Measurements from ENCODE around the gene SMCHD1. TPM values are rescaled to one million over a fixed set of nuclear protein-coding genes. Genes with fewer than 3 reads are reported as not detected.

SMCHD1 gene
- total RNA-seq, 1 donor from 2014 or later: 28.3 TPM

DNA sequence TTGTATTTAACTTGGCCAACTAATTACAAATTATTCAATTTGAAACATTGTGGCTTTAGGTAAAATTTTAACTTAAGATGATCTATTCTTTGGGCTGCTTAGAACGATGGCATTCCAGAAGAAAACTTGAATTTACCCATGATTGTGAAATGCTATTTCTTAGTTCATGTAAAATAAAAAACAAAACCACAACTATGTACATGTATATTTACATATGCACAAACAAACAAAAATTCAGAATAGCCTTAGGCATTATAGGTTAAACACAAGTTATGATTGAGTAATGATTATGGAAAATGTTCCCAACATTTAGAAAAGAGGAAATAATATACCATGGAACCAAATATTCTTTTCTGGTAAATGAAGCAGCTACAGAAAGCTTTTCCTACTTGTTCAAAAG is 3.5 kb upstream of the SMCHD1 start:
- TF ChIP-seq, protein P1, sequence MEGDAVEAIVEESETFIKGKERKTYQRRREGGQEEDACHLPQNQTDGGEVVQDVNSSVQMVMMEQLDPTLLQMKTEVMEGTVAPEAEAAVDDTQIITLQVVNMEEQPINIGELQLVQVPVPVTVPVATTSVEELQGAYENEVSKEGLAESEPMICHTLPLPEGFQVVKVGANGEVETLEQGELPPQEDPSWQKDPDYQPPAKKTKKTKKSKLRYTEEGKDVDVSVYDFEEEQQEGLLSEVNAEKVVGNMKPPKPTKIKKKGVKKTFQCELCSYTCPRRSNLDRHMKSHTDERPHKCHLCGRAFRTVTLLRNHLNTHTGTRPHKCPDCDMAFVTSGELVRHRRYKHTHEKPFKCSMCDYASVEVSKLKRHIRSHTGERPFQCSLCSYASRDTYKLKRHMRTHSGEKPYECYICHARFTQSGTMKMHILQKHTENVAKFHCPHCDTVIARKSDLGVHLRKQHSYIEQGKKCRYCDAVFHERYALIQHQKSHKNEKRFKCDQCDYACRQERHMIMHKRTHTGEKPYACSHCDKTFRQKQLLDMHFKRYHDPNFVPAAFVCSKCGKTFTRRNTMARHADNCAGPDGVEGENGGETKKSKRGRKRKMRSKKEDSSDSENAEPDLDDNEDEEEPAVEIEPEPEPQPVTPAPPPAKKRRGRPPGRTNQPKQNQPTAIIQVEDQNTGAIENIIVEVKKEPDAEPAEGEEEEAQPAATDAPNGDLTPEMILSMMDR (IDR thresholded peaks at IDR 0.05; ENCODE audit: unreplicated experiment): no peak
- Mint-ChIP-seq H3K27ac (ENCODE audit: unreplicated experiment) (no peak overlapping the region), H3K4me1 (ENCODE audit: unreplicated experiment) (peaks cover 9% of the 10 kb centered on the region), H3K4me3 (ENCODE audit: unreplicated experiment) (no peak overlapping the region), H3K9me3 (ENCODE audit: unreplicated experiment) (no peaks in the 10 kb centered on the region), H3K36me3 (ENCODE audit: low read depth, unreplicated experiment) (peaks cover 3% of the 10 kb centered on the region), H3K27me3 (ENCODE audit: unreplicated experiment) (peaks cover 6% of the 10 kb centered on the region)
- no peak for DNase-seq (ENCODE audit: low spot score)

DNA sequence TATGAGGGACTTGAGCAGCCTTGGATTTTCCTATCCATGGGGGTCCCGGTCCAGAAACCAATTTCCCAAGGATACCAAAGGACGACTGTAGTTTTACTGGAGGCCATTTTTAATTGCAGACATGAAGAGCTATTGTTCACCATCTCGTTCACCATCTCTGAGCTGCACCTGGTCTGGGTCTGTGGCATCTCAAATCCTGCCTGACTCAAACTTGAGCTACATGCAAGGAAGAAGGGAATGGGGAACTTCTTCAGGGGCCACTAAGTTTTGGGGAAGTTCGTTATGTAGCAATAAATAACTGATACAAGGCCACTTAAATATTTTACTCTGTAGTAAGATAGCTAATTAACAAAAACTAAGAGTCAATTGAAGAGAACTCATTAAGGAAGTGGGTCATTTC is 2.1 kb upstream of the SMCHD1 start:
- Mint-ChIP-seq H3K4me1 (ENCODE audit: unreplicated experiment) (peaks cover 20% of the 10 kb centered on the region), H3K27me3 (ENCODE audit: unreplicated experiment) (peaks cover 9% of the 10 kb centered on the region), H3K36me3 (ENCODE audit: low read depth, unreplicated experiment) (peaks cover 7% of the 10 kb centered on the region), H3K9me3 (ENCODE audit: unreplicated experiment) (no peaks in the 10 kb centered on the region), H3K27ac (ENCODE audit: unreplicated experiment) (no peak overlapping the region), H3K4me3 (ENCODE audit: unreplicated experiment) (no peak overlapping the region)
- TF ChIP-seq, protein P1 (IDR thresholded peaks at IDR 0.05; ENCODE audit: unreplicated experiment): no peak
- no peak for DNase-seq (ENCODE audit: low spot score)

DNA sequence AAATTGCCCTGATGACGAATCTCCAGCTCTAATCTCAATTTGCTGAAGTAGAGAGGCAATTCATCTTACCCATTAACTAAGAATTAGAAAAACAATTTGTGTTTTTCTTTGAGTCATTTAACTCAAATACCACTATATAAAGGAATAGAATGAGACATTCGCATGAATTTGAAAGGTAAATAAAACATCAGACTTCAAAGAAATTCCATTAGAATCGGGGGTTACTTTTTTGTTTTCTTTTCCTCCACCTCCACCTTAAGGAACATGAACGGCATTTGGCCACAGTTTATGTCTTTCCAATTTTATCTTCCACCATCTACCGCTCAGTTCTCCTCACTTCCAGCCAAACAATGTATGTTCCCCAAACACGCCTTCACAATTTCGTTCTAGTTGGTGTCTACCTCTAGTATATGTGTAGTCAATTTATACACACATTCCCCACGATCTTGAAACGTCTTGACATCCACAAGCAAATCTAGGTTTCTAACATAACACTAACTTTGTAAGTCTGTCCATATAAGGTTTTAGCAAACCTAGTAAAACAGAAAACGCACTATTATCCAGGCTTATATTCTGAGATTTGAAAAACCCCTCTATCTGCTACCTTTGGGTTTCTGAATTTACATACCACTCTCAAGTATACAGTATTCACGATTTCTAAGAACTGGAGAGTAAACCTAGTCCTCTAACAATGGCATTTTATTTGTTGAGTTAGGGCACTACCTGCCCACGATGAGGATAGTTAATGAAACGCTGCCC is 1.2 kb upstream of the SMCHD1 start:
- Mint-ChIP-seq H3K4me1 (ENCODE audit: unreplicated experiment) (peaks cover 20% of the 10 kb centered on the region), H3K36me3 (ENCODE audit: low read depth, unreplicated experiment) (peaks cover 7% of the 10 kb centered on the region), H3K9me3 (ENCODE audit: unreplicated experiment) (no peaks in the 10 kb centered on the region), H3K27ac (ENCODE audit: unreplicated experiment) (no peak overlapping the region), H3K27me3 (ENCODE audit: unreplicated experiment) (peaks cover 9% of the 10 kb centered on the region), H3K4me3 (ENCODE audit: unreplicated experiment) (peak overlapping the region; percentile 70)
- no peak for DNase-seq (ENCODE audit: low spot score)
- TF ChIP-seq, protein P1 (IDR thresholded peaks at IDR 0.05; ENCODE audit: unreplicated experiment): no peak

DNA sequence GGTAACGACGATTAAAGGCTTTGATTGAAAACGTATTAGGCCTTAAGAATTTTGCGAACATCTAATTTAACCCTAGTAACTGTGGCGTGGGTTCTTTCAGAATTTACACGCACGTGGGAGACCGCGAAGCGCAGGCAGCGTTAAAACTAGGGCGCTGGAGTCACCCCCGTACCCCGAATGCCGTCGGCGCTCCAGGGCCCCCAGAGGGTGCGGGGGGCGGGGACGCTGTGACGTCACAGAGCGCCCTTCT is 673 bp upstream of the SMCHD1 start:
- H3K27me3 Mint-ChIP-seq (ENCODE audit: unreplicated experiment): peaks cover 9% of the 10 kb centered on the region
- TF ChIP-seq, protein P1 (IDR thresholded peaks at IDR 0.05; ENCODE audit: unreplicated experiment): no peak
- DNase-seq (ENCODE audit: low spot score): no peak
- peak overlapping the region; percentile 24 for H3K27ac Mint-ChIP-seq (ENCODE audit: unreplicated experiment)
- H3K4me1 Mint-ChIP-seq (ENCODE audit: unreplicated experiment): peaks cover 20% of the 10 kb centered on the region
- no peaks in the 10 kb centered on the region for H3K9me3 Mint-ChIP-seq (ENCODE audit: unreplicated experiment)
- H3K36me3 Mint-ChIP-seq (ENCODE audit: low read depth, unreplicated experiment): peaks cover 7% of the 10 kb centered on the region
- peak overlapping the region; percentile 70 for H3K4me3 Mint-ChIP-seq (ENCODE audit: unreplicated experiment)

DNA sequence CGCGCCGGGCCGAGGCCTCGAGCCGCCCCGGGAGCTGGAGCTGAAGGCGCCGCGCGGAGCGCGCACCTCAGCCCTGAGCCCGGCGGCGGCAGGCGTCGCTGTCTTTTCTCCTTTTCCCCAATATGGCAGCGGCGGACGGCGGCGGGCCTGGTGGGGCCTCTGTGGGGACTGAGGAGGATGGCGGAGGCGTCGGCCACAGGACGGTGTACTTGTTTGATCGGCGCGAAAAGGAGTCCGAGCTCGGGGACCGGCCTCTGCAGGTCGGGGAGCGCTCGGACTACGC is 369 bp downstream of the SMCHD1 start:
- Mint-ChIP-seq H3K4me3 (ENCODE audit: unreplicated experiment) (peak overlapping the region; percentile 95), H3K36me3 (ENCODE audit: low read depth, unreplicated experiment) (peaks cover 9% of the 10 kb centered on the region), H3K27ac (ENCODE audit: unreplicated experiment) (peak overlapping the region; percentile 52), H3K27me3 (ENCODE audit: unreplicated experiment) (peaks cover 9% of the 10 kb centered on the region), H3K4me1 (ENCODE audit: unreplicated experiment) (peaks cover 20% of the 10 kb centered on the region), H3K9me3 (ENCODE audit: unreplicated experiment) (no peaks in the 10 kb centered on the region)
- TF ChIP-seq, protein P1 (IDR thresholded peaks at IDR 0.05; ENCODE audit: unreplicated experiment): no peak
- no peak for DNase-seq (ENCODE audit: low spot score)

All from endothelial cell (in vitro differentiated cells).